Endothelial cell of umbilical vein (primary cell): ENCODE data around the gene KIFC3. TPM values are rescaled to one million over a fixed set of nuclear protein-coding genes. Genes with fewer than 3 reads are reported as not detected.

ENCODE experiments used
- BruUV-seq: library from RNA; stranded (reverse); fragments of 400-500 nt; replicated peaks from 2 replicates; lab custom pipeline; 2021; lab: Mats Ljungman, UMichigan
- CTCF ChIA-PET: fragments of 300-600, 350-600 bp; sonication (Branson Sonifier 250); formaldehyde crosslinking; loops from one replicate; lab custom pipeline; 2021; ENCODE audit warnings: antibody characterized with exemption, inconsistent platforms; lab: Charles Lee
- POLR2A ChIA-PET: fragments of 300-600, 350-600 bp; sonication (Branson Sonifier 250); formaldehyde crosslinking; loops from one replicate; lab custom pipeline; 2021; ENCODE audit warnings: antibody characterized with exemption, inconsistent platforms; lab: Charles Lee
- DNase-seq: peaks from one replicate; pipeline ENCODE4 v3.0.0-alpha.2; 2011; ENCODE audit warnings: low read depth, low spot score
- FAIRE-seq: peaks from 2 replicates; lab custom pipeline; 2011; peaks lifted over from hg19 to GRCh38; lab: Jason Lieb, UNC
- H2AFZ ChIP-seq: 2 replicates; pipeline ENCODE4 v1.6.0; 2012; ENCODE audit warnings: low read depth, low read length, control low read depth, inconsistent platforms
- H3K27ac ChIP-seq: 2 replicates; pipeline ENCODE4 v1.5.1; 2011; ENCODE audit warnings: low read depth, mild to moderate bottlenecking, control low read depth, low read length, moderate library complexity; ENCODE audit not compliant: insufficient read depth
- H3K27me3 ChIP-seq, 2 experiments: 2 replicates each; pipeline versions ENCODE4 v1.6.0 to v1.6.1; 2011; ENCODE audit warnings: low read length in 2 of 2, mixed read lengths in 1 of 2; ENCODE audit not compliant: control insufficient read depth in 2 of 2, insufficient read depth in 2 of 2
- H3K36me3 ChIP-seq, 2 experiments: 2 replicates in 1 of 2; 3 replicates in 1 of 2; pipeline ENCODE4 v1.5.1; 2011; ENCODE audit warnings: low read length in 2 of 2, mild to moderate bottlenecking in 1 of 2, moderate library complexity in 1 of 2; ENCODE audit not compliant: control insufficient read depth in 2 of 2, insufficient read depth in 2 of 2; ENCODE audit errors: extremely low read depth in 1 of 2
- H3K4me1 ChIP-seq: 3 replicates; pipeline ENCODE4 v1.5.1; 2011; ENCODE audit warnings: mild to moderate bottlenecking, low read length; ENCODE audit not compliant: control insufficient read depth, insufficient read depth; ENCODE audit errors: extremely low read depth
- H3K4me2 ChIP-seq: 2 replicates; pipeline ENCODE4 v1.6.1; 2011; ENCODE audit warnings: low read length, control low read depth, mixed read lengths; ENCODE audit not compliant: insufficient read depth
- H3K4me3 ChIP-seq, 3 experiments: fragments of 200-600 bp in 1 of 3; sonication (generic), shearing (Covaris generic) in 1 of 3; replicated peaks in 1 of 3; 2 replicates each; pipeline ENCODE4 v1.5.1; 2011 to 2016; ENCODE audit warnings: control low read depth in 3 of 3, low read length in 3 of 3, mild to moderate bottlenecking in 2 of 3, inconsistent platforms in 1 of 3, low read depth in 1 of 3, moderate library complexity in 1 of 3; ENCODE audit not compliant: insufficient read depth in 1 of 3
- H3K79me2 ChIP-seq: 2 replicates; pipeline ENCODE4 v1.6.0; 2012; ENCODE audit warnings: low read length, inconsistent platforms; ENCODE audit not compliant: control insufficient read depth, insufficient read depth
- H3K9ac ChIP-seq: replicated peaks from 2 replicates; pipeline ENCODE3; 2011; ENCODE audit warnings: low read length, control low read depth; ENCODE audit not compliant: insufficient read depth; ENCODE audit errors: extremely low read depth
- H3K9me1 ChIP-seq: replicated peaks from 3 replicates; pipeline ENCODE4 v1.6.0; 2011; ENCODE audit warnings: mild to moderate bottlenecking, low read length; ENCODE audit not compliant: control insufficient read depth, insufficient read depth; ENCODE audit errors: extremely low read depth
- H3K9me3 ChIP-seq: replicated peaks from 2 replicates; pipeline ENCODE4 v1.5.1; 2012; ENCODE audit warnings: low read length, inconsistent platforms; ENCODE audit not compliant: control insufficient read depth, insufficient read depth
- H4K20me1 ChIP-seq: replicated peaks from 2 replicates; pipeline ENCODE3; 2011; ENCODE audit warnings: mild to moderate bottlenecking, low read length; ENCODE audit not compliant: control insufficient read depth, insufficient read depth; ENCODE audit errors: extremely low read depth
- CTCF ChIP-seq, 2 donors: IDR thresholded peaks; 1 replicate in 1 of 2; 2 replicates in 1 of 2; pipeline ENCODE4 v1.5.1; 2011; ENCODE audit warnings: low read length in 2 of 2, mild to moderate bottlenecking in 2 of 2, moderate library complexity in 2 of 2, control low read depth in 1 of 2, inconsistent platforms in 1 of 2, low read depth in 1 of 2; ENCODE audit not compliant: insufficient read depth in 1 of 2; ENCODE audit errors: extremely low read depth in 1 of 2
- EZH2 ChIP-seq: IDR thresholded peaks from 2 replicates; pipeline ENCODE4 v1.6.1; 2012; ENCODE audit warnings: borderline replicate concordance, low read depth, mild to moderate bottlenecking, moderate library complexity, low read length, inconsistent platforms; ENCODE audit not compliant: severe bottlenecking
- FOS ChIP-seq: IDR thresholded peaks from 2 replicates; pipeline ENCODE4 v1.6.1; 2011; ENCODE audit warnings: mild to moderate bottlenecking, low read length, moderate library complexity, borderline replicate concordance; ENCODE audit not compliant: insufficient read depth
- GATA2 ChIP-seq: IDR thresholded peaks from 2 replicates; pipeline ENCODE4 v1.7.0; 2011; ENCODE audit warnings: low read depth, mild to moderate bottlenecking, moderate library complexity, mixed read lengths, low read length; ENCODE audit not compliant: insufficient read length, insufficient read depth
- JUN ChIP-seq: IDR thresholded peaks from 2 replicates; pipeline ENCODE4 v1.6.1; 2011; ENCODE audit warnings: borderline replicate concordance, low read depth; ENCODE audit not compliant: insufficient read length, insufficient read depth
- MAX ChIP-seq: IDR thresholded peaks from 2 replicates; pipeline ENCODE4 v1.6.1; 2011; ENCODE audit not compliant: insufficient read depth, insufficient read length
- MYC ChIP-seq: IDR thresholded peaks from one replicate; pipeline ENCODE4 v1.6.1; 2011; ENCODE audit warnings: mild to moderate bottlenecking, low read depth, low read length
- POLR2A ChIP-seq: IDR thresholded peaks from 2 replicates; pipeline ENCODE4 v1.6.1; 2012; ENCODE audit warnings: low read depth, mild to moderate bottlenecking, control low read depth, low read length
- POLR2AphosphoS5 ChIP-seq: IDR thresholded peaks from 2 replicates; pipeline ENCODE4 v1.6.1; 2012; ENCODE audit warnings: low read depth, mild to moderate bottlenecking, control low read depth, low read length, moderate library complexity; ENCODE audit not compliant: insufficient read depth
- dilution Hi-C: fragments of 300-500 bp; cut with MboI; formaldehyde crosslinking; loops from one replicate; pipeline ENCODE4 v1.15.0; 2019; ENCODE audit warnings: low sequenced_read_pairs; ENCODE audit not compliant: extremely low pct_ligation_motif_present
- intact Hi-C: fragments of 100-400 bp; cut with micrococcal nuclease; formaldehyde crosslinking; loops from one replicate; pipeline ENCODE4 v1.10.0; 2022
- polyA plus RNA-seq, 4 experiments: library from polyadenylated mRNA; depleted of rRNA in 3 of 4; stranded (reverse) in 3 of 4; unstranded in 1 of 4; fragments of >200 nt; gene quantifications; 2 replicates each; pipeline versions ENCODE4 v1.2.1 to v1.2.3, GENCODE V29; 2011 to 2012; ENCODE audit warnings: missing spikeins in 1 of 4
- total RNA-seq: library from RNA; stranded (reverse); gene quantifications from 2 replicates; pipeline ENCODE4 v1.2.3, GENCODE V29; 2021

Gene KIFC3
- total and polyA plus RNA-seq, 2 donors (not counting 3 experiments of a cell fraction or from before 2014, with no cell fraction given) = 36.3 to 62.2 TPM

GRCh38 chr16:57815987-57816745, 13.9 kb upstream of the KIFC3 start:
- H2AFZ ChIP-seq = peak overlapping the region; percentile 13
- FAIRE-seq = peak; percentile 79
- H4K20me1 ChIP-seq = no peaks in the 10 kb centered on the region
- BruUV-seq = no TSS peak
- H3K27ac ChIP-seq = no peak overlapping the region
- intact Hi-C loops = no loop called here
- CTCF ChIA-PET = interaction anchor here (1.0 to 3.8 kb wide), 4 partner anchors 9 to 80 kb away, joined by 3 to 15 read pairs (median 4); partner anchors contain the start of gene KIFC3
- POLR2A ChIA-PET = no interaction called here
- H3K9me3 ChIP-seq = no peaks in the 10 kb centered on the region
- H3K4me1 ChIP-seq = peaks cover 5% of the 10 kb centered on the region
- peak; percentile 48 for DNase-seq
- no peak overlapping the region for H3K4me3 ChIP-seq
- H3K79me2 ChIP-seq = no peaks in the 10 kb centered on the region
- dilution Hi-C loops = no loop called here
- no peak overlapping the region for H3K9ac ChIP-seq
- H3K27me3 ChIP-seq = no peaks in the 10 kb centered on the region
- no peaks in the 10 kb centered on the region for H3K9me1 ChIP-seq
- H3K4me2 ChIP-seq = no peak overlapping the region
- no peak for TF ChIP-seq JUN
- no peak for TF ChIP-seq FOS
- no peak for TF ChIP-seq POLR2AphosphoS5
- no peak for TF ChIP-seq GATA2
- no peak for TF ChIP-seq MAX
- TF ChIP-seq EZH2 = no peak
- TF ChIP-seq MYC = no peak
- TF ChIP-seq CTCF (IDR thresholded peaks at IDR 0.05; ENCODE audit: extremely low read depth in 1 of 2, insufficient read depth in 1 of 2, low read depth in 1 of 2, low read length in 2 of 2) = no peak
- no peak for TF ChIP-seq POLR2A
- H3K36me3 ChIP-seq = no peaks in the 10 kb centered on the region
